ENCODE data around the gene DYRK1A. TPM values are rescaled to one million over a fixed set of nuclear protein-coding genes. Genes with fewer than 3 reads are reported as not detected.

The DYRK1A gene
- total RNA-seq (2021; ENCODE audit: unreplicated experiment) (49.3 TPM), Bru-seq, nascent RNA (percentile 95 among the genes with signal in this experiment), BruChase-seq, experiment 1, labeled RNA remaining after a 6-hour chase (percentile 86 among the genes with signal in this experiment), BruChase-seq, experiment 2, labeled RNA remaining after a 2-hour chase (percentile 91 among the genes with signal in this experiment)
- polyA plus RNA-seq (2012) = 22.0 and 25.0 TPM in 2 replicates
- long read RNA-seq, partial matches to known transcripts = 0 of 12 reads
- long read RNA-seq, other reads (novel, unspliced or antisense) = 12 of 12 reads

GRCh38 chr21:37366482-37367316 is at the start of gene DYRK1A:
TSS of gene DYRK1A (plus strand) at chr21:37366773. CDS start at chr21:37420375, 53,602 bp downstream.
- Histone ChIP-seq H3K9me2 (ENCODE audit: insufficient read depth) (no peaks in the 10 kb centered on the region; the same call in 1 of the 2 replicates), H3K36me3 (ENCODE audit: control insufficient read depth in 1 of 2, insufficient read depth in 2 of 2, low read length in 2 of 2) (no peaks in the 10 kb centered on the region), H2AFZ (ENCODE audit: low read depth, low read length, poor library complexity, severe bottlenecking) (no peak within 1 kb of the TSS), H3K4me3 (replicated peaks in 1 of 2; ENCODE audit: low read depth in 1 of 2, low read length in 2 of 2) (peak within 1 kb of the TSS; percentile 78 to 79), H3K9me3 (ENCODE audit: control insufficient read depth in 1 of 2, insufficient read depth in 1 of 2, low read depth in 1 of 2, low read length in 2 of 2) (no peaks in the 10 kb centered on the region), H3K27me3 (ENCODE audit: insufficient read depth, low read length) (no peaks in the 10 kb centered on the region), H3K4me1 (ENCODE audit: control insufficient read depth in 1 of 2, insufficient read depth in 2 of 2, low read length in 2 of 2) (peaks cover 31 to 46% of the 10 kb centered on the region in 2 experiments), H3K9ac (ENCODE audit: low read length) (peak within 1 kb of the TSS; percentile 95), H4K20me1 (ENCODE audit: insufficient read depth) (peaks cover 7% of the 10 kb centered on the region; the same call in 1 of the 2 replicates), H3K4me2 (ENCODE audit: low read length) (peak within 1 kb of the TSS; percentile 95), H3K79me2 (ENCODE audit: insufficient read depth, low read length) (peaks cover 46% of the 10 kb centered on the region), H3K27ac (ENCODE audit: low read depth, low read length) (peak within 1 kb of the TSS; percentile 99)
- TF ChIP-seq POLR2A (IDR thresholded peaks at IDR 0.05; ENCODE audit: borderline replicate concordance, extremely low read depth, insufficient read depth, insufficient read length) = peak; percentile 33
- no peak for TF ChIP-seq REST (IDR thresholded peaks at IDR 0.05; ENCODE audit: low read depth)
- TF ChIP-seq YY1 (IDR thresholded peaks at IDR 0.05; ENCODE audit: extremely low read depth, insufficient replicate concordance, low read depth, low read length) = peak; percentile 75
- TF ChIP-seq JUND (IDR thresholded peaks at IDR 0.05) = no peak
- POLR2A ChIA-PET = interaction anchor here (0.9 kb wide), 1 partner anchor 10 kb away, joined by 3 read pairs; no protein-coding TSS in a partner anchor
- intact Hi-C loops (cut with micrococcal nuclease) = loop anchor here (1.0 kb wide), 1 partner anchor 99 kb away; the partner anchor contains the start of gene VPS26C
- CTCF ChIA-PET = no interaction called here
- BruUV-seq (replicated peaks) = no TSS peak
- ATAC-seq (peak; percentile 86), DNase-seq (ENCODE audit: low read depth, low spot score) (peak; percentile 97)
- RAD21 ChIA-PET (ENCODE audit: low non-redundant PET in 1 of 2, low total read pairs in 2 of 2, uncharacterized antibody in 2 of 2, unreplicated experiment in 2 of 2) = no interaction called here
